H7 (cell line): Measurements from ENCODE around the gene NETO2. TPM values are rescaled to one million over a fixed set of nuclear protein-coding genes. Genes with fewer than 3 reads are reported as not detected.
A peak's percentile ranks its signal among the peaks of the same experiment; 100 is the strongest.
"Not testable (repeated sequence)": the region's sequence is repeated elsewhere in the genome, so short reads cannot be mapped to it uniquely, and the experiment has no call there.

Experiments
- DNase-seq: peaks from one replicate; pipeline ENCODE4 v3.0.0; 2012
- H3K27me3 ChIP-seq: 2 replicates; pipeline ENCODE4 v1.6.0; 2011; ENCODE audit warnings: mild to moderate bottlenecking, low read length; ENCODE audit not compliant: control insufficient read depth, insufficient read depth
- H3K36me3 ChIP-seq: replicated peaks from 2 replicates; pipeline ENCODE4 v1.5.1; 2011; ENCODE audit warnings: low read length; ENCODE audit not compliant: control insufficient read depth, insufficient read depth
- H3K4me3 ChIP-seq: 2 replicates; pipeline ENCODE4 v1.5.1; 2011; ENCODE audit warnings: low read depth, mild to moderate bottlenecking, control low read depth, low read length, moderate library complexity; ENCODE audit not compliant: insufficient read depth
- total RNA-seq: library from RNA; depleted of rRNA; stranded (reverse); fragments of >200 nt; shearing (Covaris generic); gene quantifications from 2 replicates; pipeline ENCODE4 v1.2.3, GENCODE V29; 2014; rRNA removed

The NETO2 gene, protein sequence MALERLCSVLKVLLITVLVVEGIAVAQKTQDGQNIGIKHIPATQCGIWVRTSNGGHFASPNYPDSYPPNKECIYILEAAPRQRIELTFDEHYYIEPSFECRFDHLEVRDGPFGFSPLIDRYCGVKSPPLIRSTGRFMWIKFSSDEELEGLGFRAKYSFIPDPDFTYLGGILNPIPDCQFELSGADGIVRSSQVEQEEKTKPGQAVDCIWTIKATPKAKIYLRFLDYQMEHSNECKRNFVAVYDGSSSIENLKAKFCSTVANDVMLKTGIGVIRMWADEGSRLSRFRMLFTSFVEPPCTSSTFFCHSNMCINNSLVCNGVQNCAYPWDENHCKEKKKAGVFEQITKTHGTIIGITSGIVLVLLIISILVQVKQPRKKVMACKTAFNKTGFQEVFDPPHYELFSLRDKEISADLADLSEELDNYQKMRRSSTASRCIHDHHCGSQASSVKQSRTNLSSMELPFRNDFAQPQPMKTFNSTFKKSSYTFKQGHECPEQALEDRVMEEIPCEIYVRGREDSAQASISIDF
- total RNA-seq = 16.7 and 38.2 TPM in 2 replicates

DNA sequence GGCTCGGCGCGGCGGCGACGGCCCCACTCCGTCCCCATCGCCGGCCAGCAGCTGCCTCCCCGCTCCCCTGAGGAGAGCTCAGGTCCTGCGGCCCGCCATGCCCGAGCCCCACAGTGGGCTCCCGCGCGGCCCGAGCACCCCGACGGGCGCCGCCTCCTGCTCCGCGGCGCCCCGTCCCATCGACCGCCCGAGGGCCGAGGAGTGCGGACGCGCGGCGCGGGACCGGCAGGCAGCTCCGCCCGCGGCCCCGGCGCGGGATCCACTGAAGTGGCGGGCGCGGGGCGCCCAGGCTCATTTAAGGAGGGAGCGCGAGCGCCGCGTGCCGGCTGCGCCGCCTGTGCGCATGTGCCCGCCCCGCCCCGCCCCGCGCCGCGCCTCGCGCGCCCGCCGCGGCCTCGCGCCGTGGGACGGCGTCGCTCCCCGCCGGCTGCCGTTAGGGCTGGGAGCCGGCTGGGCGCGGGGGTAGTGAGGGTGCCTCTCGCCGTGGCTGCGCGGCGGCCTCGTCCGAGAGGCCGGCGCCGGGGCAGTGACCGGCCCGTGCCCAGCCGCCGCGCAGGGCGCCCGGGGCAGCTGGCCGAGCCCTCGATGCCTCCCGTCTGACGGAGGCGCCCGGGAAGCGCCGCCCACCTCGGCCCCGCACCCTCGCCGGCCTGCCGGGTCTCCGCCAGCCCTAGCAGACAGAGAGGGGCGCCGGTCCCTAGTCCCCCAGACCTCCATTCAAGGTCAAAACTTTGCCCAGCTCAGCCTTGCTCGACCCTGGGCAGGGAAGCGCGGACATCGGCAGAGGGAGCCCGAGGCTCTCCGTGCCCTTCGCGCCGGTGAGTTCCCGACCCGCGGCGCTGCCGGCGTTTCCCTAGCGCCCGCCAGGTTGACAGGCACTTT lies at the start of gene NETO2:
NETO2 (minus strand) TSS at position 269 of the 882 bp plus-strand sequence. CDS start 333 bp downstream, outside the sequence.
- Histone ChIP-seq H3K36me3 (no peaks in the 10 kb centered on the region), H3K27me3 (peaks cover 23% of the 10 kb centered on the region), H3K4me3 (peak within 1 kb of the TSS; percentile 65)
- peak; percentile 84 for DNase-seq

DNA sequence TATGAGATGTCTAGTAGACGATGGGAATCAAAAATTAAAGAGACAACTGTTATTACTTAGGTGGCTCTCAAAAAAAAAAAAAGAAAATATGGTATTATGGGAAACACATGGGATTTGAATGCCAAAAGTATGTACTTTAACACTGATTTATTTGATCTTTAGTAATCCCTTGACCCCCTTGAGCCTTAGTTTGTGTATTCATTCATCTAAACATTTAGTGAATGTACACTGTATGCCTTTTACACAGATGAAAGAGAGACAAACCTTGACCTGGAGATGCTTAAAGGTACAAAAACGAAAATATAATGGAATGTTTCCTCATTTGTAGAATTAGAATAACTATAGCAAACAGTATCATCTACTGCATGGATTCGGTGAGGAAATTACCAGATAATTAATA lies 38.6 kb upstream of the NETO2 start:
- H3K36me3 ChIP-seq = no peaks in the 10 kb centered on the region
- H3K4me3 ChIP-seq = no peak overlapping the region
- H3K27me3 ChIP-seq = no peaks in the 10 kb centered on the region
- DNase-seq = no peak

DNA sequence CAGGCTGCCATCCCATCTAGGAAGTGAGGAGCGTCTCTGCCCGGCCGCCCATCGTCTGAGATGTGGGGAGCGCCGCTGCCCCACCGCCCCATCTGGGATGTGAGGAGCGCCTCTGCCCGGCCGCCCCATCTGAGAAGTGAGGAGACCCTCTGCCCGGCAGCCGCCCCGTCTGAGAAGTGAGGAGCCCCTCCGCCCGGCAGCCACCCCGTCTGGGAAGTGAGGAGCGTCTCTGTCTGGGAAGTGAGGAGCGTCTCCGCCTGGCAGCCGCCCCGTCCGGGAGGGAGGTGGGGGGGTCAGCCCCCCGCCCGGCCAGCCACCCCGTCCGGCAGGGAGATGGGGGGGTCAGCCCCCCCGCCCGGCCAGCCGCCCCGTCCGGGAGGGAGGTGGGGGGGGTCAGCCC lies 37.3 kb upstream of the NETO2 start:
- DNase-seq, H3K27me3 ChIP-seq, H3K4me3 ChIP-seq, H3K36me3 ChIP-seq: not testable (repeated sequence)

DNA sequence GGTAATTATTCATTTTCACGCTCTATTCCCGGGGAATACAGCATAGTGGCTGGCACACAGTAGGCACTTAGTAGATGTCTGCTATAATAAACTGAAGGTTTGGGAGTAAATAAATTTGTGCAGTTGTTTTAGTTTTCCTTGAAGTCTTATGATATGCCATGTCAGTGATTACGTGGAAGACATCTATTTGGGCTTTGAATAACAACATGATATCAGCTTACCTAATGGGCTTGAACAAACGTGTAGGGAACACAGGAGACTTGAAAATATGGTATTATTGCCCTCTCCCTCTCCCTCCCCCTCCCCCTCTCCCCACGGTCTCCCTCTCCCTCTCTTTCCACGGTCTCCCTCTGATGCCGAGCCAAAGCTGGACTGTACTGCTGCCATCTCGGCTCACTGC lies 36.3 kb upstream of the NETO2 start:
- H3K27me3 ChIP-seq = no peaks in the 10 kb centered on the region
- DNase-seq = no peak
- H3K36me3 ChIP-seq = no peaks in the 10 kb centered on the region
- no peak overlapping the region for H3K4me3 ChIP-seq

DNA sequence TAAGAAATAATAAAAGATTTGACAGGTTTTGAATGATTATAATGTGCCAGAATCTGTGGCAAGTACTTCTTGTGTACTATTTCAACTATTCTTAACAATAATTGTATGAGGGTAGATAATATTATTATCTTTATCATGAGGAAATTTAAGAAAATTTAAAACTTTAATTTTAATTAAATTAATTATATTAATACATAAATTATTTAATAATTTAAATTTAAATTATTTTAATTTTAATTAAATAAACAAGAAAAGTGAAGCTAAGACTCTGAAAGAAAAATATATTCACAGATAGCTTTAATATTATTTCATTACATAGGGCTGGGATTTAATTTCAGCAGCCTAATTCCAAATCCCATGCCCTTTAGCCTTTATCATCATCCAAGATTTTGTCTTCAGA lies 31.4 kb upstream of the NETO2 start:
- no peak for DNase-seq
- Histone ChIP-seq H3K36me3 (no peaks in the 10 kb centered on the region), H3K4me3 (no peak overlapping the region), H3K27me3 (no peaks in the 10 kb centered on the region)

DNA sequence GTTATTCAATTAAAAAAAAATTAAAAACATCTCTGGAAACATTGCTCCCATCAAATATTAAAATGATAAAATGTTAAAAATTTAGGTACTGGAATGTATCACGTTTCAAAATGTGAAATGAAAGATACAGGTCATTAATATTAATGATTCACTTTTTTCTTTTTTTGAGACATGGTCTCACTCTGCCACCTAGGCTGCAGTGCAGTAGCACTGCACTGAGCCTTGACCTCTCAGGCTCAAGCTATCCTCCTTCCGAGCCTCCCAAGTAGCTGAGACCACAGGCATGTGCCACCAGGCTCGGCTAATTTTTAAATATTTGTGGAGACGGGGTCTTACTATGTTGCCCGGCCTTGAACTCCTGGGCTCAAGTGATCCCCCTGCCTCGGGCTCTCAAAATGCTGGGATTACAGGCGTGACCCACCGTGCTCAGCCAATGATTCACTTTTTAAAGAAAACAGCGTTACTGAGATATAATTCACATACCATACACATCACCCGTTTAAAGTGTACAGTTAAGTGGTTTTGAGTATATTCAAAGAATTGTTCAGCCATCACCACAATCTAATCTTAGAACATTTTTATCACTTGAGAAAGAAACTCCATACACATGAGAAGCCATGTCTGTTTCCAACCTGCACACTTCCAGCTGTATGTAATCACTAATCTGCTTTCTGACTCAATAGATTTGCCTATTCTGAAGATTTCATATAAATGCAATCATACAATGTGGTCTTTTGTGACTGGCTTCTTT lies 19.1 kb upstream of the NETO2 start:
- DNase-seq = no peak
- Histone ChIP-seq H3K27me3 (no peaks in the 10 kb centered on the region), H3K4me3 (no peak overlapping the region), H3K36me3 (no peaks in the 10 kb centered on the region)

DNA sequence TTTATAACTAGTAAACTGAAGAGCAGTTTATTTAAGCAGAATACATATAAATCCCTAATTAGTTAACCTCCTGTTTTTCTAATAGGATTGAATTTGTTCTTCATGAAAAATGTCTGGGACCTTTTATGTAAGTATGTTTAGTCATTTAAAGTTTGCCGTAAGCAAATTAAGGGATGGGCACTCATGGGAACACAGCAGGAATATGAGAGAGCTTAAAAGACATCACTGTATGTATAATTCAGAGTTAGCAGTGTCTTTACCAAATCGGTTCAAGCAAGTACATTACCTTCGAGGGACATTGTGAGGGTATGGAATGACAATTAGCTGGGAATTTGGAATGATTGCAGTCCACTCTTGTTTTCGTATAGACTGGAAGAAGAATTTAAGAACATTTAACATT lies 17.7 kb upstream of the NETO2 start:
- Histone ChIP-seq H3K4me3 (no peak overlapping the region), H3K36me3 (no peaks in the 10 kb centered on the region), H3K27me3 (no peaks in the 10 kb centered on the region)
- DNase-seq = no peak

DNA sequence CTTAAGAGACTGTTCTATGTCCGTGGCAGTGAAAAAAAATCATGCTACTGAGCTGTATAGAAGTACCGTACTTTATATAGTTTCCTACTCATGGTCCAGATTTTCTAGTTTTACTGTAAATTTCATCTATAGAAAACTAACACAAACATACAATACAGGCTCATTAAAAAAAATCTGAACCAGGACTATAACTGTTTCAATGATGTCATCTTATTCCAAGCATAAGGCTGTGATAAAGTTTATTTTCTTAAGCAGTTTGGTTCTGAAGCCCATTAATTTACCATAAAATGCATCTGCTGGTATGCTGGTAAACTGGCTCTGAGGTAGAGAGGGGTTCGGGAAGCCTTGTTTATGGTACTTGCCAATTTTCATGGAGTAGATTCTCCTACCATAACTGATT lies 16.7 kb upstream of the NETO2 start:
- H3K27me3 ChIP-seq = no peaks in the 10 kb centered on the region
- H3K36me3 ChIP-seq = no peaks in the 10 kb centered on the region
- no peak overlapping the region for H3K4me3 ChIP-seq
- DNase-seq = no peak

DNA sequence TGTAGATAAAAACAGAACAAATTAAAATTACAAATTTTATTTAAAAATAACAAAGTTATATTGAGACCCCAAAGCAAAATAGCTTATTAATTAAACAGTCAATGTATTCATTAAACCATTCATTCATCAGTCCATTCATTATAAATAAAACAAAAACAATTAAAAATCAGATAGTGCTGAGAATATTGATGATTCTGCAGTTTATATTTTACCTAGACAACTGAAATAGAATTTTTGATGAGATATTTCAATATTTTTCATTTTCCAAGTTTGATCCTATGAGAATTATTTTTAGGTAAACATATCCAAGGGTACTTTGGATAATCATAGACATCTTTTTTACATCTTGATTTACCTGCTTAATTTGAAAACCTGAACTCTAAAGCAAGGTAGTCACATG lies 15.2 kb upstream of the NETO2 start:
- no peak overlapping the region for H3K4me3 ChIP-seq
- DNase-seq = no peak
- H3K27me3 ChIP-seq = no peaks in the 10 kb centered on the region
- no peaks in the 10 kb centered on the region for H3K36me3 ChIP-seq

DNA sequence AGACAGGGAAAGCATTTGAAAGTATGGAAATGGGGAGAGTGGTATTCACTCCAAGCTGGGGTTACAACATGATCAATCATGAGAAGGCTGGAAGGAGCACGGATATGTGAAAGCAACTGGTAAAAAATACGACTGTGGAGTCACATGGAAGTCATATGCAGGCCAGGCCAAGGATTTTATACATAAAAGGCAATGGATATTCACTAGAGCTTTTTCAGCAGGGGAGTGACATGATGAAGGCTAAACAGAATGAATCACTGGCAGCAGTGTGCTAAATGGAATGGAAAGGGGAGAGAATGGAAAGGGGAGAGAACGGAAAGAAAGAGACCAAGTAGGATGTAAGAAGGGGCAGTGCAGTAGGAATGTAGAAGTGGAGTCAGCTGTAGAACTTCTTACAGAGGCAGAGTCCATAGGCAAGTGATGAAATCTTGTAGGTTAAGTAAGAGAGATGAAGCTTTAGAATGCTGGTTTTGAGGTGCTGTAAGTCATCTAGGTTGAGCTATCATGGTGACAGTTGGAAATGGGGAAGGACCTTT lies 13.0 kb upstream of the NETO2 start:
- Histone ChIP-seq H3K36me3 (0 out of 2 replicates have a peak, but pooled peaks cover 2% of the 10 kb centered on the region), H3K27me3 (no peaks in the 10 kb centered on the region)

DNA sequence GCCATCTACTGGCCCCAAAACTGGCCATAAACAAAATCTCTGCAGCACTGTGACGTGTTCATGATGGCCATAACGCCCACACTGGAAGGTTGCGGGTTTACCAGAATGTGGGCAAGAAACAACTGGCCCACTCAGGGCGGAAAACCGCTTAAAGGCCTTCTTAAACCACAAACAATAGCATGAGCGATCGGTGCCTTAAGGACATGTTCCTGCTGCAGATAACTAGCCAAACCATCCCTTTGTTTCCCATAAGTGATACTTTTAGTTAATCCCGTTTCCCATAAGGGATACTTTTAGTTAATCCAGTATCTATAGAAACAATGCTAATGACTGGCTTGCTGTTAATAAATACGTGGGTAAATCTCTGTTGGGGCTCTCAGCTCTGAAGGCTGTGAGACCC lies 8.8 kb upstream of the NETO2 start:
- not testable (repeated sequence) for H3K4me3 ChIP-seq, H3K36me3 ChIP-seq, DNase-seq, H3K27me3 ChIP-seq

More for the DNA sequence above, 13.0 kb upstream of the NETO2 start:
- DNase-seq = no peak
- no peak overlapping the region for H3K4me3 ChIP-seq

DNA sequence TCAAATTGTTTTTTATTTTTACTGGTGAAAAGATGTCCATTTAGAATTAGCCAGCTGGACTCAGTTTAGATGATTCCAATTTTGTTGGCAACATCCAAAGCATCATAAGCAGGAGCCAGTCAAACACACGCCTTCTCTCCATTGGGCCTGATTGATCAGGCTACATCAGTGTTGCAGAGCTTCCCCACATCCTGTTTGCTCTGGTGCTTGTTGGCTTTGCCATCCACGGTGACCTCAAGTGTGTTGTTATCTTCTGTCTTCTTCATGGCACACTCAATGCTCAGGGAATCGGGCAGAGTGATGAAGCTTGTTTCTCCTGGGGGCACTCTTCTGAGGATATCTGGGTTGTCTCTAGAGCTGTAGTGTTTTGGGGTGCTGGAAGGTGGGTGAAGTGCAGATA lies 6.3 kb upstream of the NETO2 start:
- H3K4me3 ChIP-seq = no peak overlapping the region
- 0 out of 2 replicates have a peak, but pooled peaks cover 2% of the 10 kb centered on the region for H3K36me3 ChIP-seq
- H3K27me3 ChIP-seq = peaks cover under 1% of the 10 kb centered on the region
- no peak for DNase-seq

DNA sequence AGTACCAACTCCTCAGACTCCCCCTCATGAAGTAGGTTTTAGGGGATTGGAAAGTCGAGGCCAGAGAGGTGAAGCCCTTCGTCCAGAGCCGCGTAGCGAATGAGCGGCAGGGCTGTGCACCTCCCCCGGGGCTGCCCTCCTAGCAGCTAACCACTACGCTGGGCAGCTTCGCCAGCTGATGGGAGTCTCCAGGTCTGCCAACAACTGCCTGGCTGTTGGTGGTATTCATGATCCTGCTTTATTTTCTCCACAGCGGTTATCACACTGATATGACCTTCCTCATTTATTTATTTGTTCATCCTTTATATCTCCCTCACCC lies 773 bp upstream of the NETO2 start:
- Histone ChIP-seq H3K4me3 (peak overlapping the region; percentile 65), H3K36me3 (no peaks in the 10 kb centered on the region), H3K27me3 (peaks cover 23% of the 10 kb centered on the region)
- DNase-seq = no peak
